ENCODE data around the gene TFPI.

DNA sequence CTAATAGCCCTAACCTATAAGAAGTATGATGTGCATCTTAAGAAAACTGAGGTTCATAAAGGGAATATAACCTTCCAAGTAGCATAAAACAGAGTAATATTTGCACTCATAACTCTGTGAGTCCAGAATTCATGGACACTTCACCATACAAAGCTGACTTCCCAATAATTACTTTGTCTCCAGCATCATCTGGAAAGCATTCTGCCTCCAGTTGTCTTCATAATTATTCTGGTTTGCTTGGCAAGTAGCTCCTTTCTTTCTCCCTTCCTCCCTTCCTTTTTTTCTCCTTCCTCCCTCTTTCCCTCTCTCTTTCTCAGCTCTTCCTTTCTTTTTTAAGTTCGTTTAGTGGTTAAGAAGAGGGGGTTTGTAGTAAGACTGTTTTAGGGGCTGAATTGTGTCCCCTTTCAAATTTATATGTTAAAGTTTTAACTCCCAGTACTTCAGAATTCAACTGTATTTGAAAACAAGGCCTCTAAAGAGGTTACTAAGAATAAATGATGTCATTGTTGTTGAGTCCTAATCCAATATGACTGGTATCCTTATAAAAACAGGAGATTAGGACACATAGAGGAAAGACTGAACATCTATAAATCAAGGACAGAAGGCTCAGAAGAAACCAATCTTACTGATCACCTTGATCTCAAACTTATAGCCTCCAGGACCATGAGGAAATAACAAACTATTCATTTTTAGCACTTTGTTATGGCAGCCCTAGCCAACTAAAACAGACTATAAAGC is 28.9 kb downstream of the TFPI start:
- TF ChIP-seq POLR2AphosphoS5 (IDR thresholded peaks at IDR 0.05; ENCODE audit: insufficient read depth, low read depth, low read length) (no peak), CTCF (IDR thresholded peaks at IDR 0.05; ENCODE audit: extremely low read depth in 1 of 2, insufficient read depth in 1 of 2, low read depth in 1 of 2, low read length in 2 of 2) (no peak), MAX (IDR thresholded peaks at IDR 0.05; ENCODE audit: insufficient read depth, insufficient read length) (no peak), EZH2 (IDR thresholded peaks at IDR 0.05; ENCODE audit: borderline replicate concordance, low read depth, low read length, severe bottlenecking) (no peak)
